Measurements from ENCODE around the gene ATF6. TPM values are rescaled to one million over a fixed set of nuclear protein-coding genes. Genes with fewer than 3 reads are reported as not detected.

The ATF6 gene
- total RNA-seq, 1 experiment from 2014 or later: 20.9 TPM

GRCh38 chr1:161866241-161866640, 100.1 kb downstream of the ATF6 start (continued):
- TF ChIP-seq CTCF (IDR thresholded peaks at IDR 0.05 in 2 of 3, conservative IDR thresholded peaks at IDR 0.05 in 1 of 3; ENCODE audit: borderline replicate concordance in 1 of 3, insufficient read depth in 1 of 3, low read depth in 2 of 3, low read length in 2 of 3) (no peak), POLR2AphosphoS5 (IDR thresholded peaks at IDR 0.05; ENCODE audit: low read depth, low read length) (no peak), POLR2A (IDR thresholded peaks at IDR 0.05; ENCODE audit: borderline replicate concordance, extremely low read depth, insufficient read depth, insufficient read length) (no peak), RAD21 (IDR thresholded peaks at IDR 0.05; ENCODE audit: low read depth) (no peak), JUND (IDR thresholded peaks at IDR 0.05) (no peak)

- no peaks in the 10 kb centered on the region for H3K9me3 ChIP-seq (ENCODE audit: control insufficient read depth in 1 of 2, insufficient read depth in 1 of 2, low read depth in 1 of 2, low read length in 2 of 2)
- TF ChIP-seq SIN3A (IDR thresholded peaks at IDR 0.05; ENCODE audit: low read depth) (no peak), SP1 (IDR thresholded peaks at IDR 0.05; ENCODE audit: low read depth) (no peak), YY1 (IDR thresholded peaks at IDR 0.05; ENCODE audit: extremely low read depth, insufficient replicate concordance, low read depth, low read length) (no peak), ELF1 (IDR thresholded peaks at IDR 0.05; ENCODE audit: borderline replicate concordance, low read depth) (no peak), POLR2A (IDR thresholded peaks at IDR 0.05; ENCODE audit: borderline replicate concordance, extremely low read depth, insufficient read depth, insufficient read length) (no peak), CTCF (IDR thresholded peaks at IDR 0.05 in 2 of 3, conservative IDR thresholded peaks at IDR 0.05 in 1 of 3; ENCODE audit: borderline replicate concordance in 1 of 3, insufficient read depth in 1 of 3, low read depth in 2 of 3, low read length in 2 of 3) (no peak), CEBPB (IDR thresholded peaks at IDR 0.05; ENCODE audit: low read depth) (no peak), SRF (IDR thresholded peaks at IDR 0.05; ENCODE audit: low read depth) (no peak), TCF7L2 (IDR thresholded peaks at IDR 0.05; ENCODE audit: borderline replicate concordance, extremely low read depth, insufficient read depth, insufficient read length) (no peak), POLR2AphosphoS5 (IDR thresholded peaks at IDR 0.05; ENCODE audit: low read depth, low read length) (no peak), ZFX (IDR thresholded peaks at IDR 0.05) (no peak), EZH2 (IDR thresholded peaks at IDR 0.05) (no peak), EGR1 (IDR thresholded peaks at IDR 0.05; ENCODE audit: low read depth) (no peak), ATF3 (IDR thresholded peaks at IDR 0.05) (no peak), FOSL1 (IDR thresholded peaks at IDR 0.05; ENCODE audit: low read depth) (no peak), REST (IDR thresholded peaks at IDR 0.05; ENCODE audit: low read depth) (no peak), JUND (IDR thresholded peaks at IDR 0.05) (no peak), MAX (IDR thresholded peaks at IDR 0.05) (no peak)
- no peaks in the 10 kb centered on the region for H3K79me2 ChIP-seq (ENCODE audit: insufficient read depth, low read length)
- H3K9ac ChIP-seq (ENCODE audit: low read length): no peak overlapping the region
- RAD21 ChIA-PET (ENCODE audit: low non-redundant PET in 1 of 2, low total read pairs in 2 of 2, uncharacterized antibody in 2 of 2, unreplicated experiment in 2 of 2): no interaction called here
- CTCF ChIA-PET: no interaction called here
- POLR2A ChIA-PET: no interaction called here
- H2AFZ ChIP-seq (ENCODE audit: low read depth, low read length, poor library complexity, severe bottlenecking): no peak overlapping the region
- H3K27me3 ChIP-seq (ENCODE audit: insufficient read depth, low read length): no peaks in the 10 kb centered on the region
- H3K4me3 ChIP-seq (replicated peaks in 1 of 2; ENCODE audit: low read depth in 1 of 2, low read length in 2 of 2): no peak overlapping the region
- BruUV-seq (replicated peaks): no TSS peak
- intact Hi-C loops (cut with micrococcal nuclease): no loop called here
- H3K27ac ChIP-seq (ENCODE audit: low read depth, low read length): no peak overlapping the region
- ATAC-seq: no peak
- H3K4me1 ChIP-seq (ENCODE audit: control insufficient read depth in 1 of 2, insufficient read depth in 2 of 2, low read length in 2 of 2): no peaks in the 10 kb centered on the region
- H3K9me2 ChIP-seq (ENCODE audit: insufficient read depth): no peaks in the 10 kb centered on the region
- H3K4me2 ChIP-seq (ENCODE audit: low read length): no peak overlapping the region
- peaks cover 0 to 4% of the 10 kb centered on the region in 2 experiments; a peak in 1 of 4 replicates for H3K36me3 ChIP-seq (ENCODE audit: control insufficient read depth in 1 of 2, insufficient read depth in 2 of 2, low read length in 2 of 2)
- no peaks in the 10 kb centered on the region for H4K20me1 ChIP-seq (ENCODE audit: insufficient read depth)
- no peak for DNase-seq (ENCODE audit: low read depth, low spot score)
Measured at GRCh38 chr1:161868832-161869231, 102.7 kb downstream of the ATF6 start.

Data from HCT116 (cell line).